K562 (cell line): ENCODE measurements around the gene EPHX1. TPM values are rescaled to one million over a fixed set of nuclear protein-coding genes. Genes with fewer than 3 reads are reported as not detected.

ENCODE experiments used
- BMI1 ChIP-seq: fragments of 150-350 bp; IDR thresholded peaks from 2 replicates; pipeline ENCODE4 v1.6.1; 2014; ENCODE audit warnings: low read length
- CBX3 ChIP-seq, 2 experiments: IDR thresholded peaks; 1 replicate in 1 of 2; 2 replicates in 1 of 2; pipeline ENCODE4 v1.6.1; 2012; ENCODE audit warnings: inconsistent platforms in 2 of 2, low read length in 2 of 2, borderline replicate concordance in 1 of 2, control low read depth in 1 of 2
- CBX5 ChIP-seq: IDR thresholded peaks from 2 replicates; pipeline ENCODE4 v1.6.1; 2014; ENCODE audit warnings: low read depth, borderline replicate concordance
- CREM ChIP-seq: IDR thresholded peaks from 2 replicates; pipeline ENCODE4 v1.6.1; 2014; ENCODE audit warnings: antibody characterized with exemption, low read depth
- CXXC5 ChIP-seq: fragments of 250-450 bp; sonication (Bioruptor Pico); IDR thresholded peaks from 2 replicates; pipeline ENCODE4 v1.8.0; 2022; ENCODE audit warnings: inconsistent platforms, mild to moderate bottlenecking, moderate library complexity
- DEAF1 ChIP-seq: fragments of 450-650 bp; formaldehyde crosslinking; IDR thresholded peaks from 2 replicates; pipeline ENCODE4 v1.4.0; 2020; ENCODE audit warnings: mild to moderate bottlenecking, moderate library complexity
- JUND ChIP-seq, 2 experiments: IDR thresholded peaks; 2 replicates in 1 of 2; 3 replicates in 1 of 2; pipeline ENCODE4 v1.6.1; 2011; ENCODE audit warnings: borderline replicate concordance in 2 of 2, low read depth in 2 of 2, low read length in 2 of 2, improper control_type of control experiment in 1 of 2, missing biosample characterization in 1 of 2, missing genetic modification characterization in 1 of 2, missing genetic modification reagents in 1 of 2
- KAT8 ChIP-seq: fragments of 450-650 bp; IDR thresholded peaks from 2 replicates; pipeline ENCODE4 v1.6.1; 2016; ENCODE audit warnings: low read depth, mild to moderate bottlenecking
- KDM5B ChIP-seq: fragments of 200-600 bp; sonication (generic); IDR thresholded peaks from 2 replicates; pipeline ENCODE4 v1.6.1; 2012; ENCODE audit warnings: low read depth, mild to moderate bottlenecking, moderate library complexity, low read length, control low read depth, inconsistent platforms; ENCODE audit not compliant: insufficient replicate concordance
- MAZ ChIP-seq, 2 experiments: fragments of 450-650 bp in 1 of 2; sonication (generic) in 1 of 2; formaldehyde crosslinking; IDR thresholded peaks in 1 of 2; conservative IDR thresholded peaks in 1 of 2; 2 replicates each; pipeline versions ENCODE4 v1.4.0 to v1.5.0; 2020; ENCODE audit warnings: mild to moderate bottlenecking in 1 of 2, missing genetic modification reagents in 1 of 2
- MXD1 ChIP-seq: fragments of 250-450 bp; sonication (Bioruptor Pico); IDR thresholded peaks from 2 replicates; pipeline ENCODE4 v1.8.0; 2021; ENCODE audit warnings: borderline replicate concordance, mild to moderate bottlenecking, moderate library complexity; ENCODE audit not compliant: poor library complexity, severe bottlenecking
- NELFE ChIP-seq: IDR thresholded peaks from 2 replicates; pipeline ENCODE4 v1.6.1; 2011; ENCODE audit warnings: mild to moderate bottlenecking; ENCODE audit not compliant: insufficient read depth, insufficient read length
- PHF20 ChIP-seq: fragments of 450-650 bp; IDR thresholded peaks from 2 replicates; pipeline ENCODE4 v1.6.1; 2018; ENCODE audit not compliant: partially characterized antibody
- RAD21 ChIP-seq, 2 experiments: fragments of 250-450 bp in 1 of 2; fragments of 450-650 bp in 1 of 2; sonication (Bioruptor Pico) in 1 of 2; formaldehyde crosslinking in 1 of 2; IDR thresholded peaks in 1 of 2; conservative IDR thresholded peaks in 1 of 2; 2 replicates each; pipeline versions ENCODE4 v1.4.0 to v1.8.0; 2020 to 2022; ENCODE audit warnings: mild to moderate bottlenecking in 2 of 2, moderate library complexity in 1 of 2
- RB1 ChIP-seq: fragments of 450-650 bp; IDR thresholded peaks from 2 replicates; pipeline ENCODE4 v1.6.1; 2017; ENCODE audit warnings: low read depth, mild to moderate bottlenecking
- RCOR1 ChIP-seq, 2 experiments: IDR thresholded peaks; 2 replicates each; pipeline ENCODE4 v1.6.1; 2012; ENCODE audit warnings: low read depth in 2 of 2, low read length in 2 of 2, borderline replicate concordance in 1 of 2, improper control_type of control experiment in 1 of 2
- TCF3 ChIP-seq: sonication (generic); formaldehyde crosslinking; IDR thresholded peaks from 2 replicates; pipeline ENCODE4 v1.4.0; 2020; ENCODE audit warnings: mild to moderate bottlenecking, missing genetic modification reagents
- TEAD4 ChIP-seq, 2 experiments: sonication (generic) in 1 of 2; formaldehyde crosslinking in 1 of 2; IDR thresholded peaks; 2 replicates each; pipeline versions ENCODE4 v1.6.1 to v1.8.0; 2012 to 2022; ENCODE audit warnings: borderline replicate concordance in 1 of 2, inconsistent platforms in 1 of 2, low read length in 1 of 2, mild to moderate bottlenecking in 1 of 2, missing genetic modification reagents in 1 of 2
- TRIM28 ChIP-seq: fragments of 450-650 bp; IDR thresholded peaks from 2 replicates; pipeline ENCODE4 v1.6.1; 2017
- UBTF ChIP-seq, 2 experiments: IDR thresholded peaks; 2 replicates each; pipeline ENCODE4 v1.6.1; 2012; ENCODE audit warnings: improper control_type of control experiment in 2 of 2, low read depth in 2 of 2, low read length in 2 of 2, borderline replicate concordance in 1 of 2
- polyA plus RNA-seq, 8 experiments: library from polyadenylated mRNA; depleted of rRNA in 4 of 8; stranded (reverse) in 5 of 8; unstranded in 3 of 8; fragments of >200 nt; fragmentation: Nextera tagmentation in 2 of 8; fragmentation: Illumina TruSeq in 1 of 8; extraction: Ambion mirVana in 2 of 8; extraction: Trizol in 1 of 8; gene quantifications; 2 replicates each; pipeline versions ENCODE4 v1.2.1 to v1.2.3, GENCODE V29; 2011 to 2014; ENCODE audit warnings: inconsistent platforms in 1 of 8, missing spikeins in 1 of 8
- total RNA-seq, 7 experiments: library from RNA; depleted of rRNA in 6 of 7; stranded (reverse); fragments of >200 nt in 6 of 7; fragmentation: Illumina TruSeq in 2 of 7; extraction: Trizol in 2 of 7; gene quantifications; 2 replicates each; pipeline versions ENCODE4 v1.2.1 to v1.2.3, GENCODE V29; 2011 to 2021; ENCODE audit warnings: low replicate concordance in 1 of 7

The EPHX1 gene
- total and polyA plus RNA-seq, 9 of the 15 experiments (the other 6 are each of a cell fraction or from before 2014, with no cell fraction given) = 0.21 to 27.0 (median 6.7) TPM

- 0 out of 2 replicates have a peak, but pooled peaks have one; percentile 38 for TF ChIP-seq CBX5
- peak; percentile 64; the same call in 1 of the 2 replicates for TF ChIP-seq CREM
- peak; percentile 77 for TF ChIP-seq DEAF1 (CRISPR knock-in tag)
- no peak for TF ChIP-seq NELFE
- peak; percentile 24 for TF ChIP-seq PHF20
- TF ChIP-seq TRIM28 = no peak
- no peak; the same call in 1 of the 2 replicates for TF ChIP-seq TCF3 (CRISPR knock-in tag)
- peak; percentile 30; the same call in 1 of the 2 replicates for TF ChIP-seq BMI1
- 0 out of 4 replicates have a peak, but pooled peaks of 1 of the 2 experiments have one; percentile 41 for TF ChIP-seq UBTF (IDR thresholded peaks at IDR 0.05; ENCODE audit: borderline replicate concordance in 1 of 2, low read depth in 2 of 2, low read length in 2 of 2)
- TF ChIP-seq KDM5B = no peak
- TF ChIP-seq TEAD4 (IDR thresholded peaks at IDR 0.05; ENCODE audit: low read length) = peak; percentile 83
- TF ChIP-seq TEAD4 (CRISPR knock-in tag; IDR thresholded peaks at IDR 0.05; ENCODE audit: borderline replicate concordance) = no peak
- peak in 1 of 2 experiments; percentile 36; a peak in 1 of 3 replicates for TF ChIP-seq CBX3 (IDR thresholded peaks at IDR 0.05; ENCODE audit: borderline replicate concordance in 1 of 2, low read length in 2 of 2)
- TF ChIP-seq RB1 = peak; percentile 68
- peak; percentile 89; the same call in 1 of the 2 replicates for TF ChIP-seq KAT8
- peak; percentile 93 to 97 for TF ChIP-seq RAD21 (CRISPR knock-in tag; conservative IDR thresholded peaks at IDR 0.05 in 1 of 2, IDR thresholded peaks at IDR 0.05 in 1 of 2)
- peak in 1 of 2 experiments; percentile 61; a peak in 1 of 4 replicates for TF ChIP-seq RCOR1 (IDR thresholded peaks at IDR 0.05; ENCODE audit: borderline replicate concordance in 1 of 2, low read depth in 2 of 2, low read length in 2 of 2)
- no peak for TF ChIP-seq MXD1 (CRISPR knock-in tag)
- peak; percentile 53 to 56 for TF ChIP-seq MAZ (CRISPR knock-in tag; conservative IDR thresholded peaks at IDR 0.05 in 1 of 2, IDR thresholded peaks at IDR 0.05 in 1 of 2)
- TF ChIP-seq CXXC5 (CRISPR knock-in tag) = 0 out of 2 replicates have a peak, but pooled peaks have one; percentile 20
- peak; percentile 52; the same call in 1 of the 2 replicates for TF ChIP-seq JUND (IDR thresholded peaks at IDR 0.05; ENCODE audit: borderline replicate concordance, low read depth, low read length)
- 0 out of 3 replicates have a peak, but pooled peaks have one; percentile 9 for TF ChIP-seq JUND (tag; IDR thresholded peaks at IDR 0.05; ENCODE audit: borderline replicate concordance, low read depth, low read length)
These were observed 37.6 kb upstream of the EPHX1 start (continued) for GRCh38 chr1:225772323-225772768.
